ENCODE data around the gene ABCA4. TPM values are rescaled to one million over a fixed set of nuclear protein-coding genes. Genes with fewer than 3 reads are reported as not detected.

The ABCA4 gene
- total RNA-seq, 1 donor from 2014 or later: not detected

DNA sequence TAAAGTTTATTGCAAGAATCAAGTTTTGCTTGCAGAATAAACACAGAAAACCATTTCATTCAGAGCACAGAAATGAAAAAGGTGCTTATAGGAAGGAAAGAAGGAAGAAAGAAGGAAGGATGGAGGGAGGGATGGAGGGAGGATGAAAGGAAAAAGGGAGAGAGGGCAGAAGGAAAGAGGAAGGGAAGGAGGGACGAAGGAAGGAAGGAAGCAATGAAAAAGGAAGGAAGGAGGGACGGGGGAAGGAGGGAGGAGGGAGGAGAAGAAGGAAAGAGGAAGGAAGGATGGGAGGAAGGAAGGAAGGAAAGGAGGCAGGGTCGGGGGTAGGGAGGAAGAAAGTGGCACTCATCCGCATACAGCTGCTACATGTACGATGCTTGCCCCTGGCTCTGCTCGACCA is 106.9 kb downstream of the ABCA4 start:
- Mint-ChIP-seq H3K9me3 (no peaks in the 10 kb centered on the region), H3K36me3 (ENCODE audit: low read depth) (no peaks in the 10 kb centered on the region), H3K4me3 (no peak overlapping the region), H3K27ac (no peak overlapping the region), H3K4me1 (no peaks in the 10 kb centered on the region), H3K27me3 (no peaks in the 10 kb centered on the region)
- DNase-seq: no peak
- ChIA-PET CTCF (no interaction called here), POLR2A (interaction anchor here (0.7 kb wide), 1 partner anchor 37 kb away, joined by 3 read pairs; no protein-coding TSS in a partner anchor)
- no peak for ATAC-seq (ENCODE audit: low read depth)
- TF ChIP-seq, protein P1, sequence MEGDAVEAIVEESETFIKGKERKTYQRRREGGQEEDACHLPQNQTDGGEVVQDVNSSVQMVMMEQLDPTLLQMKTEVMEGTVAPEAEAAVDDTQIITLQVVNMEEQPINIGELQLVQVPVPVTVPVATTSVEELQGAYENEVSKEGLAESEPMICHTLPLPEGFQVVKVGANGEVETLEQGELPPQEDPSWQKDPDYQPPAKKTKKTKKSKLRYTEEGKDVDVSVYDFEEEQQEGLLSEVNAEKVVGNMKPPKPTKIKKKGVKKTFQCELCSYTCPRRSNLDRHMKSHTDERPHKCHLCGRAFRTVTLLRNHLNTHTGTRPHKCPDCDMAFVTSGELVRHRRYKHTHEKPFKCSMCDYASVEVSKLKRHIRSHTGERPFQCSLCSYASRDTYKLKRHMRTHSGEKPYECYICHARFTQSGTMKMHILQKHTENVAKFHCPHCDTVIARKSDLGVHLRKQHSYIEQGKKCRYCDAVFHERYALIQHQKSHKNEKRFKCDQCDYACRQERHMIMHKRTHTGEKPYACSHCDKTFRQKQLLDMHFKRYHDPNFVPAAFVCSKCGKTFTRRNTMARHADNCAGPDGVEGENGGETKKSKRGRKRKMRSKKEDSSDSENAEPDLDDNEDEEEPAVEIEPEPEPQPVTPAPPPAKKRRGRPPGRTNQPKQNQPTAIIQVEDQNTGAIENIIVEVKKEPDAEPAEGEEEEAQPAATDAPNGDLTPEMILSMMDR (IDR thresholded peaks at IDR 0.05): no peak
- intact Hi-C loops (cut with micrococcal nuclease): no loop called here

DNA sequence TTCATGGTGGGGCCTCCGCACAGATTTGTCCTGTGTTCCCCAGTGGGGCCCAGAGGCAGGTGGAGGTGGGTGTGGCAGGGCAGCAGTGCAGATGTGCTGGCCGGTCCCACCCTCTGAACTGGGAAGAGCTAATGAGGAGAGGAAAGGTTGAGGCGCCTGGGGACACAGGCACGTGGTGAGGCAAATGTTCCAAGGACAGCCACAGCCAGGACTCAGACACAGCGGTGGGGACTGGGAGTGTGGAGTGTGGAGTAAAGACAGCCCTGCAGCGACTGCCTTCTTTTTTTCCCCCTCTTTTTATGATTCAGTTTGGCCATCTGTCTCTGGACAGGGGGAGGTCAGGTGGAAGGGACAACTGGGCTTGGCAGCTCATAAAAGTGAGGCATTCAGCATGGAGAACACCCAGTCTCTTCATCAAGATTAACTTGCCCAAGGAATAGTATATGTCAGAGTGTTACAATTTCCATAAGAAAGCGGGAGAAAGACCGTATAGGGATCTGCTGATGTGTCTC is 107.5 kb downstream of the ABCA4 start:
- no peaks in the 10 kb centered on the region for H3K9me3 Mint-ChIP-seq
- DNase-seq (no peak), ATAC-seq (ENCODE audit: low read depth) (no peak)
- no peaks in the 10 kb centered on the region for H3K4me1 Mint-ChIP-seq
- no peaks in the 10 kb centered on the region for H3K27me3 Mint-ChIP-seq
- no peaks in the 10 kb centered on the region for H3K36me3 Mint-ChIP-seq (ENCODE audit: low read depth)
- CTCF ChIA-PET: no interaction called here
- intact Hi-C loops (cut with micrococcal nuclease): no loop called here
- POLR2A ChIA-PET: interaction anchor here (0.7 kb wide), 1 partner anchor 36 kb away, joined by 3 read pairs; no protein-coding TSS in a partner anchor
- H3K27ac Mint-ChIP-seq: no peak overlapping the region
- TF ChIP-seq, protein P1 (IDR thresholded peaks at IDR 0.05): no peak
- no peak overlapping the region for H3K4me3 Mint-ChIP-seq

DNA sequence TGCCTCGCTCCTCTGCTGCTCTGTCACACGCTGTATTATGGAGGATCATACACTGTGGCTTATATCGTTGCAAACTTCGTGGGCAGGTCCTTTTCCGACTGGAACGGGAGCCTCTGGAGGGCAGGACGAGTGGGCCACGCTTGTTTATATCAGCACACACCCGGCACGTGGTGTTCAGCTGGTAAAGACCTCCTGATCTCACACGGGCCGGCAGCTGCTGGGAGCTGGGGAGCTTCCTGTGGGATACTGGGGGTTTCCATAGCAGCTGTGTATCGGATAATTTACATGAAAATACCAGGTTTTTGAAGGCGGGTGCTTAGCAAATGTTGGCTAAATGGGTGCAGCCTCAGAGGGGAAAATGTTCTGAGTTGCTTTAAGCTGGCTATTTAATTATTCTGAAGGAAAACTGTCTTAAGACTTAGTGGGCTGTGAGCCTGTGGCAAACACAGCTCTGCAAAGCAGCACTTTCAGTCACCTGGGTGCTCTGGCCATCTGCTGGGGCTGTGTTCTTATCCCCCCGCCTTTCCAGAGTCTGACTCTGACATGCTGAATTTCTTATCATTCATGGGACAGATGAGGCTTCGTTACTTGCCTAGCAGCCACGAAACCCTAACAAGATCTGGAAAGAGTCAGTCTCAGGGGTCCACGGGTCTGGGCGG is 108.1 kb downstream of the ABCA4 start:
- POLR2A ChIA-PET: no interaction called here
- CTCF ChIA-PET: no interaction called here
- DNase-seq (no peak), ATAC-seq (ENCODE audit: low read depth) (no peak)
- H3K4me3 Mint-ChIP-seq: no peak overlapping the region
- peaks cover 4% of the 10 kb centered on the region for H3K27me3 Mint-ChIP-seq
- H3K36me3 Mint-ChIP-seq (ENCODE audit: low read depth): no peaks in the 10 kb centered on the region
- TF ChIP-seq, protein P1 (IDR thresholded peaks at IDR 0.05): no peak
- H3K27ac Mint-ChIP-seq: no peak overlapping the region
- intact Hi-C loops (cut with micrococcal nuclease): no loop called here
- H3K9me3 Mint-ChIP-seq: no peaks in the 10 kb centered on the region
- H3K4me1 Mint-ChIP-seq: no peaks in the 10 kb centered on the region

DNA sequence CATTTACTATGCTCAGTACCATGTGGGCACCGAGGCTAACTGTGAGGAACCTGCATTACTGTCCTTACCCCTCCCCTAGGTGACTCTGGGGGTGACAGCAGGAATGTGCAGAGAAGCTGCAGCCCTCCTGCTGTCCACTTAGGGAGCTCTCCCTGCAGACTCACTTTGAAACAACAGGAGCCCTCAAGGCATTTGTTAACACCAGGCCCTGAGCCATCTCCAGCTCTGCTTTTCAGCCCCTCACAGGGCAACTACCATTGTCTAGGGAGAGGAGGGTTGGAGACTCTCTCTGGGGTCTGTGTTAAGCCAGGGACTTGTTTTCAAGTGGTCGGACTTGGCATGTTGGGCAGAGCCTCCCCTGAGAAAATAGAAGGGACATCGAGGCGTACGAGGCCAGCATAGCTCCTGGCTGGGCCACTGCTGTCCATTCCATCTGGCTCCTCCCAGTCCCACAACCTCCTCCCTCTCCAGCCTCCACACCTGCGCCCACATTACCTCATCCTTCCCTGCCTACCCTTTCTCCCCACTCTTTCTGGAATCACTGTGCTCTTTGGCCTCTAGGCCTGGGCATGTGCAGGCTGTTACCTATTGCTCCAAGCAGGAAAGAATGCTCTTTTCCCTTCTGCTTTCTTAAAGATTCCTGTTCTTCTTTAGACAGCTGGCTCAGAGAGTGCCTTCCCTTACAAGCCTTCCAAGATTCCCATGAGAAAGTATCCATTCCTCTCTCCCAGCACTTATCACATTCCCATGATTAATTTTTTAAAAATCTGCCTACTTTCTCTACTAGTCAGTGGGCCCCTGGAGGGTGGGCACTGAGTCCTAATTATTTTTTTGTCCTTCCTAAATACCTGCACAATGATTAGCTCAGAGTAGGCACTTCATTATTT is 109.0 kb downstream of the ABCA4 start:
- H3K4me1 Mint-ChIP-seq: no peaks in the 10 kb centered on the region
- peaks cover 8% of the 10 kb centered on the region for H3K27me3 Mint-ChIP-seq
- ChIA-PET CTCF (no interaction called here), POLR2A (no interaction called here)
- intact Hi-C loops (cut with micrococcal nuclease): no loop called here
- no peaks in the 10 kb centered on the region for H3K9me3 Mint-ChIP-seq
- no peak overlapping the region for H3K27ac Mint-ChIP-seq
- no peak for ATAC-seq (ENCODE audit: low read depth)
- DNase-seq: no peak
- TF ChIP-seq, protein P1 (IDR thresholded peaks at IDR 0.05): no peak
- H3K36me3 Mint-ChIP-seq (ENCODE audit: low read depth): no peaks in the 10 kb centered on the region
- H3K4me3 Mint-ChIP-seq: no peak overlapping the region

DNA sequence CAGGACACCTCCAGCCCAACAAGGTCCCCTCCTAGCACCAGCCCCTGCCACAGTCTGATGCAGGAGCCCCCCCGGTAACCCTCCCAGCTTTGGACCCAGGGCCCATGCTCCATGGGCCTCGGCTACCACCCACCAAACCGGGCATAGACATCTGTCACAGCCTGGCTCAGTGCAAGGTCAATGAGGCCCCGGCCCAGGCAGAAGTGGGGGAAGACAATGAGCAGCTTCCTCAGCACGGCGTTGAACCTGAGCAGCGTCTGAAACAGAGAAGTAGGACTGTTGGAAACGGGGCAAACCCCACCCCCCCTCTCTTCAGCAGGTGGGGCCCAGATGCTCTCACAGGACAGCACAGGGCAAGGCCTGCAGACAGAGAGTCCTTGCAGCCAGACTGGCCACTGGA is 109.8 kb downstream of the ABCA4 start:
- H3K4me3 Mint-ChIP-seq: no peak overlapping the region
- CTCF ChIA-PET: no interaction called here
- no peak for ATAC-seq (ENCODE audit: low read depth)

More for the DNA sequence above, 109.8 kb downstream of the ABCA4 start:
- intact Hi-C loops (cut with micrococcal nuclease): no loop called here
- no peaks in the 10 kb centered on the region for H3K9me3 Mint-ChIP-seq
- no peak overlapping the region for H3K27ac Mint-ChIP-seq
- DNase-seq: no peak
- H3K36me3 Mint-ChIP-seq (ENCODE audit: low read depth): no peaks in the 10 kb centered on the region
- H3K4me1 Mint-ChIP-seq: no peaks in the 10 kb centered on the region
- peaks cover 8% of the 10 kb centered on the region for H3K27me3 Mint-ChIP-seq
- POLR2A ChIA-PET: no interaction called here
- TF ChIP-seq, protein P1 (IDR thresholded peaks at IDR 0.05): no peak
